Osteoblast (primary cell): ENCODE data around the gene SNRPA1. TPM values are rescaled to one million over a fixed set of nuclear protein-coding genes. Genes with fewer than 3 reads are reported as not detected.

Experiments
- DNase-seq: peaks from one replicate; pipeline ENCODE4 v3.0.0; 2011; ENCODE audit warnings: low spot score, mixed read lengths; ENCODE audit not compliant: insufficient read length; ENCODE audit errors: missing footprints
- H2AFZ ChIP-seq: 2 replicates; pipeline ENCODE4 v1.6.0; 2011; ENCODE audit warnings: mild to moderate bottlenecking, low read length
- H3K27ac ChIP-seq: 2 replicates; pipeline ENCODE4 v1.5.1; 2011; ENCODE audit warnings: mild to moderate bottlenecking, low read depth, low read length, moderate library complexity
- H3K27me3 ChIP-seq: 2 replicates; pipeline ENCODE4 v1.6.0; 2012; ENCODE audit warnings: mild to moderate bottlenecking, control low read depth, inconsistent platforms, low read length, moderate library complexity; ENCODE audit not compliant: insufficient read depth
- H3K36me3 ChIP-seq: 2 replicates; pipeline ENCODE4 v1.5.1; 2011; ENCODE audit warnings: mild to moderate bottlenecking, low read length, control low read depth, moderate library complexity; ENCODE audit not compliant: insufficient read depth
- H3K4me1 ChIP-seq: 2 replicates; pipeline ENCODE4 v1.5.1; 2011; ENCODE audit warnings: mild to moderate bottlenecking, low read length, control low read depth, moderate library complexity; ENCODE audit not compliant: insufficient read depth
- H3K4me2 ChIP-seq: 2 replicates; pipeline ENCODE4 v1.6.0; 2011; ENCODE audit warnings: mild to moderate bottlenecking, low read length; ENCODE audit not compliant: insufficient read depth
- H3K4me3 ChIP-seq: fragments of 200-600 bp; sonication (generic); 3 replicates; pipeline ENCODE4 v1.5.1; 2012; ENCODE audit warnings: mild to moderate bottlenecking, low read length, inconsistent platforms; ENCODE audit not compliant: insufficient read depth
- H3K79me2 ChIP-seq: 2 replicates; pipeline ENCODE4 v1.6.0; 2012; ENCODE audit warnings: mild to moderate bottlenecking, low read length, control low read depth, inconsistent platforms; ENCODE audit not compliant: insufficient read depth
- H3K9me3 ChIP-seq: 2 replicates; pipeline ENCODE4 v1.5.1; 2011; ENCODE audit warnings: low read depth, low read length, control low read depth
- H4K20me1 ChIP-seq: 2 replicates; pipeline ENCODE4 v1.6.0; 2012; ENCODE audit warnings: mild to moderate bottlenecking, low read length, control low read depth; ENCODE audit not compliant: insufficient read depth
- CTCF ChIP-seq: IDR thresholded peaks from 2 replicates; pipeline ENCODE4 v1.5.1; 2011; ENCODE audit warnings: mild to moderate bottlenecking, low read depth, low read length, moderate library complexity; ENCODE audit errors: extremely low read depth
- total RNA-seq: library from RNA; depleted of rRNA; stranded (reverse); fragments of >200 nt; gene quantifications from 2 replicates; pipeline ENCODE4 v1.2.3, GENCODE V29; 2012

Gene SNRPA1
- total RNA-seq, 1 donor: 9.8 TPM

- Histone ChIP-seq H2AFZ (no peak overlapping the region), H3K9me3 (no peaks in the 10 kb centered on the region)
Measured at GRCh38 chr15:101308604-101309435, 13.8 kb upstream of the SNRPA1 start.

GRCh38 chr15:101307897-101308603 lies 13.0 kb upstream of the SNRPA1 start:
- H3K36me3 ChIP-seq: no peaks in the 10 kb centered on the region
- H2AFZ ChIP-seq: no peak overlapping the region
- no peak overlapping the region for H3K27ac ChIP-seq
- no peaks in the 10 kb centered on the region for H3K9me3 ChIP-seq
- peaks cover 3% of the 10 kb centered on the region for H3K27me3 ChIP-seq
- no peak overlapping the region for H3K4me3 ChIP-seq
- peak; percentile 58 for DNase-seq
- no peaks in the 10 kb centered on the region for H4K20me1 ChIP-seq
- no peaks in the 10 kb centered on the region for H3K4me1 ChIP-seq
- no peak overlapping the region for H3K4me2 ChIP-seq
- TF ChIP-seq CTCF: no peak
- no peaks in the 10 kb centered on the region for H3K79me2 ChIP-seq

More at GRCh38 chr15:101308604-101309435, 13.8 kb upstream of the SNRPA1 start:
- H4K20me1 ChIP-seq: no peaks in the 10 kb centered on the region
- H3K4me2 ChIP-seq: no peak overlapping the region
- H3K27ac ChIP-seq: no peak overlapping the region
- DNase-seq: peak; percentile 77
- H3K4me1 ChIP-seq: no peaks in the 10 kb centered on the region
- no peak overlapping the region for H3K4me3 ChIP-seq
- H3K79me2 ChIP-seq: no peaks in the 10 kb centered on the region
- no peaks in the 10 kb centered on the region for H3K36me3 ChIP-seq
- no peak for TF ChIP-seq CTCF
- H3K27me3 ChIP-seq: peaks cover 3% of the 10 kb centered on the region

GRCh38 chr15:101307048-101307896 lies 12.2 kb upstream of the SNRPA1 start:
- H3K79me2 ChIP-seq: no peaks in the 10 kb centered on the region
- H3K4me2 ChIP-seq: no peak overlapping the region
- H2AFZ ChIP-seq: no peak overlapping the region
- no peak overlapping the region for H3K27ac ChIP-seq
- H4K20me1 ChIP-seq: no peaks in the 10 kb centered on the region
- H3K9me3 ChIP-seq: no peaks in the 10 kb centered on the region
- TF ChIP-seq CTCF: no peak
- no peaks in the 10 kb centered on the region for H3K4me1 ChIP-seq
- peak; percentile 80 for DNase-seq
- no peaks in the 10 kb centered on the region for H3K36me3 ChIP-seq
- peaks cover 3% of the 10 kb centered on the region for H3K27me3 ChIP-seq
- no peak overlapping the region for H3K4me3 ChIP-seq
